Measurements from ENCODE around the gene GLUD2. TPM values are rescaled to one million over a fixed set of nuclear protein-coding genes. Genes with fewer than 3 reads are reported as not detected.
A peak's percentile ranks its signal among the peaks of the same experiment; 100 is the strongest.

The GLUD2 gene
- total and polyA plus RNA-seq, 9 of the 15 experiments (the other 6 are each of a cell fraction or from before 2014, with no cell fraction given), result 1.5 to 9.6 (median 7.1) TPM

- H3K9ac ChIP-seq (ENCODE audit: insufficient read depth in 1 of 2, low read depth in 2 of 2, low read length in 2 of 2), result no peak overlapping the region
- no peak overlapping the region for H3K4me3 ChIP-seq
- no TSS peak for BruUV-seq (replicated peaks)
- ChIA-PET CTCF (ENCODE audit: low intra/inter-chr PET ratio) (no interaction called here), POLR2A (no interaction called here)
- DNase-seq (ENCODE audit: extremely low read depth in 1 of 4, low spot score in 3 of 4), result peak in 1 of 4 experiments; percentile 8
- in situ Hi-C loops (cut with MboI) (no loop called here), intact Hi-C loops (cut with micrococcal nuclease) (no loop called here)
- no peaks in the 10 kb centered on the region for H3K27me3 ChIP-seq (ENCODE audit: control insufficient read depth in 2 of 2, insufficient read depth in 2 of 2, low read length in 2 of 2)
- no peak overlapping the region for H2AFZ ChIP-seq (ENCODE audit: low read depth, low read length)
- ATAC-seq, result no peak
- no peak for FAIRE-seq
- no peaks in the 10 kb centered on the region for H3K79me2 ChIP-seq (ENCODE audit: control insufficient read depth, insufficient read depth, low read length)
- no peaks in the 10 kb centered on the region for H3K36me3 ChIP-seq (ENCODE audit: control insufficient read depth, insufficient read depth, low read length)
- H3K4me1 ChIP-seq (replicated peaks in 1 of 2; ENCODE audit: control insufficient read depth in 2 of 2, insufficient read depth in 2 of 2, low read length in 2 of 2), result no peaks in the 10 kb centered on the region; a peak in 1 of 5 replicates
- 9% methylated on average over 3 of the region's 4 CpGs for WGBS (ENCODE audit: insufficient coverage, low coverage, missing lambda C conversion rate)
- H3K9me1 ChIP-seq (ENCODE audit: control insufficient read depth, insufficient read depth, low read length), result no peaks in the 10 kb centered on the region
- H3K4me2 ChIP-seq (ENCODE audit: insufficient read depth, low read length), result no peak overlapping the region
- no peaks in the 10 kb centered on the region for H4K20me1 ChIP-seq (replicated peaks; ENCODE audit: control insufficient read depth, insufficient read depth, low read length)
- TF ChIP-seq POLR3G (IDR thresholded peaks at IDR 0.05; ENCODE audit: extremely low read depth, insufficient read length, insufficient replicate concordance), result no peak
- TF ChIP-seq ZNF347 (CRISPR knock-in tag; IDR thresholded peaks at IDR 0.05; ENCODE audit: low read depth), result no peak
- no peak for TF ChIP-seq SRSF3 (IDR thresholded peaks at IDR 0.05; ENCODE audit: insufficient read depth, low read length)
- TF ChIP-seq WHSC1 (IDR thresholded peaks at IDR 0.05; ENCODE audit: low read length), result no peak
- no peak for TF ChIP-seq NFRKB (IDR thresholded peaks at IDR 0.05; ENCODE audit: low read depth)
- TF ChIP-seq HIVEP1 (CRISPR knock-in tag; IDR thresholded peaks at IDR 0.05), result no peak
- H3K27ac ChIP-seq (ENCODE audit: extremely low read depth, low read depth, low read length), result no peak overlapping the region
- no peaks in the 10 kb centered on the region for H3K9me3 ChIP-seq (replicated peaks; ENCODE audit: control insufficient read depth, insufficient read depth, low read depth, low read length)
These were observed 37.2 kb upstream of the GLUD2 start for GRCh38 chrX:121010218-121010617.

- in situ Hi-C loops (cut with MboI) (no loop called here), intact Hi-C loops (cut with micrococcal nuclease) (no loop called here)
- 0% methylated on average over 5 of the region's 7 CpGs for WGBS (ENCODE audit: insufficient coverage, low coverage, missing lambda C conversion rate)
- no peaks in the 10 kb centered on the region for H3K27me3 ChIP-seq (ENCODE audit: control insufficient read depth in 2 of 2, insufficient read depth in 2 of 2, low read length in 2 of 2)
- no peak for FAIRE-seq
- H3K4me2 ChIP-seq (ENCODE audit: insufficient read depth, low read length), result peak overlapping the region; percentile 11; the same call in 1 of the 2 replicates
- H3K4me1 ChIP-seq (replicated peaks in 1 of 2; ENCODE audit: control insufficient read depth in 2 of 2, insufficient read depth in 2 of 2, low read length in 2 of 2), result no peaks in the 10 kb centered on the region; a peak in 1 of 5 replicates
- POLR2A ChIA-PET, result no interaction called here
- BruUV-seq (replicated peaks), result no TSS peak
- H3K36me3 ChIP-seq (ENCODE audit: control insufficient read depth, insufficient read depth, low read length), result no peaks in the 10 kb centered on the region
- DNase-seq (ENCODE audit: extremely low read depth in 1 of 4, low spot score in 3 of 4), result peak in 1 of 4 experiments; percentile 14
- H3K27ac ChIP-seq (ENCODE audit: extremely low read depth, low read depth, low read length), result no peak overlapping the region
- no peaks in the 10 kb centered on the region for H3K79me2 ChIP-seq (ENCODE audit: control insufficient read depth, insufficient read depth, low read length)
- no peak overlapping the region for H2AFZ ChIP-seq (ENCODE audit: low read depth, low read length)
- no peak overlapping the region for H3K4me3 ChIP-seq
- no peaks in the 10 kb centered on the region for H4K20me1 ChIP-seq (replicated peaks; ENCODE audit: control insufficient read depth, insufficient read depth, low read length)
- no peak overlapping the region for H3K9ac ChIP-seq (ENCODE audit: insufficient read depth in 1 of 2, low read depth in 2 of 2, low read length in 2 of 2)
- H3K9me1 ChIP-seq (ENCODE audit: control insufficient read depth, insufficient read depth, low read length), result no peaks in the 10 kb centered on the region
- no peak for ATAC-seq
- no peaks in the 10 kb centered on the region for H3K9me3 ChIP-seq (replicated peaks; ENCODE audit: control insufficient read depth, insufficient read depth, low read depth, low read length)
- CTCF ChIA-PET (ENCODE audit: low intra/inter-chr PET ratio), result no interaction called here
- TF ChIP-seq ZNF449 (CRISPR knock-in tag; IDR thresholded peaks at IDR 0.05) (no peak), PRDM10 (IDR thresholded peaks at IDR 0.05; ENCODE audit: partially characterized antibody) (peak; percentile 41), FOXK1 (CRISPR knock-in tag; IDR thresholded peaks at IDR 0.05; ENCODE audit: borderline replicate concordance) (no peak), TCF3 (CRISPR knock-in tag; IDR thresholded peaks at IDR 0.05) (0 out of 2 replicates have a peak, but pooled peaks have one; percentile 23)
These were observed 36.2 kb upstream of the GLUD2 start for GRCh38 chrX:121011254-121011653.

All from K562 (cell line).